Measurements from ENCODE around the gene ASH1L. TPM values are rescaled to one million over a fixed set of nuclear protein-coding genes. Genes with fewer than 3 reads are reported as not detected.

Gene ASH1L
- total and polyA plus RNA-seq, 9 of the 15 experiments (the other 6 are each of a cell fraction or from before 2014, with no cell fraction given) = 2.0 to 23.3 (median 14.6) TPM

DNA sequence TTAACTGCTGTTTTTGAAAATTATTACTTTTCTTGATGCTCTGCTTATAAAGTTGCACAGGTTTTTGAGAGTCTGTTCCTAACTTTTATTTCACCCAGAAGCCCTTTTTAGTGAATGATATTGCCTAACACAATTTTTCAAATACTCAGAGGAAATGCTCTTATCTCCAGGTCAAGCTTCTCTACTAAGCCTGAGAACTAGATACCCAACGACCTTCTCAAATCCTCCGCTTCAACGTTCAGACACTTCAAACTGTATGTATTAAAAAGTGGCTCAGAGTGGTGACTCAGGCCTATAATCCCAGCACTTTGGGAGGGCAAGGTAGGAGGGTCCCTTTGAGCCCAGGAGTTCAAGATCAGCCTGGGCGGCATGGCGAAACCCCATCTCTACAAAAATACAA, 88.5 kb downstream of the ASH1L start:
- Histone ChIP-seq H3K27me3 (ENCODE audit: control insufficient read depth in 2 of 2, insufficient read depth in 2 of 2, low read length in 2 of 2) (no peaks in the 10 kb centered on the region), H2AFZ (ENCODE audit: low read depth, low read length) (no peak overlapping the region), H3K4me3 (no peak overlapping the region), H3K4me1 (replicated peaks in 1 of 2; ENCODE audit: control insufficient read depth in 2 of 2, insufficient read depth in 2 of 2, low read length in 2 of 2) (peaks cover 9% of the 10 kb centered on the region in 2 experiments), H3K9me1 (ENCODE audit: control insufficient read depth, insufficient read depth, low read length) (no peaks in the 10 kb centered on the region), H3K9me3 (replicated peaks; ENCODE audit: control insufficient read depth, insufficient read depth, low read depth, low read length) (no peaks in the 10 kb centered on the region), H3K4me2 (ENCODE audit: insufficient read depth, low read length) (no peak overlapping the region), H3K79me2 (ENCODE audit: control insufficient read depth, insufficient read depth, low read length) (peaks cover 44% of the 10 kb centered on the region), H3K9ac (ENCODE audit: insufficient read depth in 1 of 2, low read depth in 2 of 2, low read length in 2 of 2) (no peak overlapping the region), H3K27ac (ENCODE audit: extremely low read depth, low read depth, low read length) (no peak overlapping the region), H4K20me1 (replicated peaks; ENCODE audit: control insufficient read depth, insufficient read depth, low read length) (0 out of 2 replicates have a peak, but pooled peaks cover 3% of the 10 kb centered on the region), H3K36me3 (ENCODE audit: control insufficient read depth, insufficient read depth, low read length) (peaks cover 34% of the 10 kb centered on the region; the same call in 2 of the 3 replicates)
- DNase-seq (ENCODE audit: extremely low read depth in 1 of 4, low spot score in 3 of 4) (peak in 1 of 4 experiments; percentile 10), FAIRE-seq (no peak), ATAC-seq (peak; percentile 47)
- TF ChIP-seq LARP7 (IDR thresholded peaks at IDR 0.05) = no peak
- no peak for TF ChIP-seq HNRNPLL (IDR thresholded peaks at IDR 0.05; ENCODE audit: low read depth, low read length, poor library complexity, severe bottlenecking)
- TF ChIP-seq SIN3B (IDR thresholded peaks at IDR 0.05; ENCODE audit: low read depth) = no peak
- TF ChIP-seq SMAD2 (IDR thresholded peaks at IDR 0.05; ENCODE audit: low read depth, low read length) = no peak
- TF ChIP-seq MTA3 (IDR thresholded peaks at IDR 0.05; ENCODE audit: borderline replicate concordance) = no peak
- TF ChIP-seq, protein P1, sequence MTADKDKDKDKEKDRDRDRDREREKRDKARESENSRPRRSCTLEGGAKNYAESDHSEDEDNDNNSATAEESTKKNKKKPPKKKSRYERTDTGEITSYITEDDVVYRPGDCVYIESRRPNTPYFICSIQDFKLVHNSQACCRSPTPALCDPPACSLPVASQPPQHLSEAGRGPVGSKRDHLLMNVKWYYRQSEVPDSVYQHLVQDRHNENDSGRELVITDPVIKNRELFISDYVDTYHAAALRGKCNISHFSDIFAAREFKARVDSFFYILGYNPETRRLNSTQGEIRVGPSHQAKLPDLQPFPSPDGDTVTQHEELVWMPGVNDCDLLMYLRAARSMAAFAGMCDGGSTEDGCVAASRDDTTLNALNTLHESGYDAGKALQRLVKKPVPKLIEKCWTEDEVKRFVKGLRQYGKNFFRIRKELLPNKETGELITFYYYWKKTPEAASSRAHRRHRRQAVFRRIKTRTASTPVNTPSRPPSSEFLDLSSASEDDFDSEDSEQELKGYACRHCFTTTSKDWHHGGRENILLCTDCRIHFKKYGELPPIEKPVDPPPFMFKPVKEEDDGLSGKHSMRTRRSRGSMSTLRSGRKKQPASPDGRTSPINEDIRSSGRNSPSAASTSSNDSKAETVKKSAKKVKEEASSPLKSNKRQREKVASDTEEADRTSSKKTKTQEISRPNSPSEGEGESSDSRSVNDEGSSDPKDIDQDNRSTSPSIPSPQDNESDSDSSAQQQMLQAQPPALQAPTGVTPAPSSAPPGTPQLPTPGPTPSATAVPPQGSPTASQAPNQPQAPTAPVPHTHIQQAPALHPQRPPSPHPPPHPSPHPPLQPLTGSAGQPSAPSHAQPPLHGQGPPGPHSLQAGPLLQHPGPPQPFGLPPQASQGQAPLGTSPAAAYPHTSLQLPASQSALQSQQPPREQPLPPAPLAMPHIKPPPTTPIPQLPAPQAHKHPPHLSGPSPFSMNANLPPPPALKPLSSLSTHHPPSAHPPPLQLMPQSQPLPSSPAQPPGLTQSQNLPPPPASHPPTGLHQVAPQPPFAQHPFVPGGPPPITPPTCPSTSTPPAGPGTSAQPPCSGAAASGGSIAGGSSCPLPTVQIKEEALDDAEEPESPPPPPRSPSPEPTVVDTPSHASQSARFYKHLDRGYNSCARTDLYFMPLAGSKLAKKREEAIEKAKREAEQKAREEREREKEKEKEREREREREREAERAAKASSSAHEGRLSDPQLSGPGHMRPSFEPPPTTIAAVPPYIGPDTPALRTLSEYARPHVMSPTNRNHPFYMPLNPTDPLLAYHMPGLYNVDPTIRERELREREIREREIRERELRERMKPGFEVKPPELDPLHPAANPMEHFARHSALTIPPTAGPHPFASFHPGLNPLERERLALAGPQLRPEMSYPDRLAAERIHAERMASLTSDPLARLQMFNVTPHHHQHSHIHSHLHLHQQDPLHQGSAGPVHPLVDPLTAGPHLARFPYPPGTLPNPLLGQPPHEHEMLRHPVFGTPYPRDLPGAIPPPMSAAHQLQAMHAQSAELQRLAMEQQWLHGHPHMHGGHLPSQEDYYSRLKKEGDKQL (CRISPR knock-in tag; IDR thresholded peaks at IDR 0.05; ENCODE audit: borderline replicate concordance) = no peak
- TF ChIP-seq SMC3 (conservative IDR thresholded peaks at IDR 0.05; ENCODE audit: insufficient read depth, low read depth, low read length) = no peak
- TF ChIP-seq POLR2G (IDR thresholded peaks at IDR 0.05; ENCODE audit: low read depth, low read length) = no peak
- POLR2A ChIA-PET = interaction anchor here (1.4 to 1.6 kb wide), 2 partner anchors 8 to 12 kb away, joined by 4 to 5 read pairs; no protein-coding TSS in a partner anchor
- CTCF ChIA-PET (ENCODE audit: low intra/inter-chr PET ratio) = no interaction called here
- no TSS peak for BruUV-seq (replicated peaks)
- intact Hi-C loops (cut with micrococcal nuclease) (no loop called here), in situ Hi-C loops (cut with MboI) (no loop called here)
- WGBS (ENCODE audit: insufficient coverage, low coverage, missing lambda C conversion rate) = 61% methylated on average over 5 of the region's 5 CpGs
